ENCODE measurements around the gene NEU3.
"Not testable (repeated sequence)": the region's sequence is repeated elsewhere in the genome, so short reads cannot be mapped to it uniquely, and the experiment has no call there.

The NEU3 gene

GRCh38 chr11:75031224-75031753 is 42.6 kb downstream of the NEU3 start:
- DNase-seq: no peak

- DNase-seq: peak; percentile 48
These were observed 43.2 kb downstream of the NEU3 start for GRCh38 chr11:75031771-75032549.

GRCh38 chr11:75032550-75032935 is 43.8 kb downstream of the NEU3 start:
- DNase-seq: no peak

GRCh38 chr11:75033916-75034315 is 45.2 kb downstream of the NEU3 start:
- no peak for DNase-seq

GRCh38 chr11:75035256-75035655 is 46.5 kb downstream of the NEU3 start:
- no peak for DNase-seq

GRCh38 chr11:75035911-75036565 is 47.3 kb downstream of the NEU3 start:
- DNase-seq: no peak

- no peak for DNase-seq
These were observed 51.5 kb downstream of the NEU3 start for GRCh38 chr11:75040167-75040770.

- no peak for DNase-seq
These were observed 52.5 kb downstream of the NEU3 start for GRCh38 chr11:75041263-75041662.

GRCh38 chr11:75041821-75042220 is 53.1 kb downstream of the NEU3 start:
- not testable (repeated sequence) for DNase-seq

- not testable (repeated sequence) for DNase-seq
These were observed 55.8 kb downstream of the NEU3 start for GRCh38 chr11:75044381-75045170.

GRCh38 chr11:75046668-75047067 is 57.9 kb downstream of the NEU3 start:
- not testable (repeated sequence) for DNase-seq

- no peak for DNase-seq
These were observed 58.5 kb downstream of the NEU3 start for GRCh38 chr11:75047191-75047590.

GRCh38 chr11:75049501-75050266 is 61.0 kb downstream of the NEU3 start:
- not testable (repeated sequence) for DNase-seq

- no peak for DNase-seq
These were observed 61.8 kb downstream of the NEU3 start for GRCh38 chr11:75050516-75050915.

GRCh38 chr11:75051043-75051442 is 62.3 kb downstream of the NEU3 start:
- DNase-seq: no peak

GRCh38 chr11:75052457-75052856 is 63.7 kb downstream of the NEU3 start:
- DNase-seq: no peak

GRCh38 chr11:75055511-75055910 is 66.8 kb downstream of the NEU3 start:
- no peak for DNase-seq

GRCh38 chr11:75056814-75057213 is 68.1 kb downstream of the NEU3 start:
- no peak for DNase-seq

GRCh38 chr11:75059299-75059698 is 70.6 kb downstream of the NEU3 start:
- no peak for DNase-seq

- DNase-seq: no peak
These were observed 75.1 kb downstream of the NEU3 start for GRCh38 chr11:75063741-75064314.

GRCh38 chr11:75066061-75066460 is 77.3 kb downstream of the NEU3 start:
- no peak for DNase-seq
